GM19099 (cell line): ENCODE data around the gene DNAJC13.

Experiments
- POLR2A ChIP-seq: IDR thresholded peaks from 3 replicates; pipeline ENCODE4 v1.6.1; 2011; ENCODE audit warnings: low read depth; ENCODE audit not compliant: insufficient read length; ENCODE audit errors: extremely low read depth

The DNAJC13 gene

GRCh38 chr3:132521901-132522300 is 104.6 kb downstream of the DNAJC13 start:
- TF ChIP-seq POLR2A, result no peak

GRCh38 chr3:132522353-132522752 is 105.1 kb downstream of the DNAJC13 start:
- TF ChIP-seq POLR2A, result no peak

GRCh38 chr3:132530624-132531023 is 113.3 kb downstream of the DNAJC13 start:
- TF ChIP-seq POLR2A, result no peak

- no peak for TF ChIP-seq POLR2A
These were observed 118.5 kb downstream of the DNAJC13 start for GRCh38 chr3:132535575-132536441.

- no peak for TF ChIP-seq POLR2A
These were observed 119.3 kb downstream of the DNAJC13 start for GRCh38 chr3:132536442-132537153.

GRCh38 chr3:132537297-132537696 is 120.0 kb downstream of the DNAJC13 start:
- no peak for TF ChIP-seq POLR2A

- TF ChIP-seq POLR2A, result no peak
These were observed 120.8 kb downstream of the DNAJC13 start for GRCh38 chr3:132538072-132538471.

GRCh38 chr3:132539681-132540080 is 122.4 kb downstream of the DNAJC13 start:
- no peak for TF ChIP-seq POLR2A

GRCh38 chr3:132542577-132542976 is 125.3 kb downstream of the DNAJC13 start:
- TF ChIP-seq POLR2A, result no peak

- TF ChIP-seq POLR2A, result no peak
These were observed 125.9 kb downstream of the DNAJC13 start for GRCh38 chr3:132543011-132543739.

GRCh38 chr3:132544130-132544529 is 126.8 kb downstream of the DNAJC13 start:
- no peak for TF ChIP-seq POLR2A

- no peak for TF ChIP-seq POLR2A
These were observed 128.2 kb downstream of the DNAJC13 start for GRCh38 chr3:132545471-132545870.

- no peak for TF ChIP-seq POLR2A
These were observed 131.9 kb downstream of the DNAJC13 start for GRCh38 chr3:132549169-132549568.

- TF ChIP-seq POLR2A, result no peak
These were observed 132.7 kb downstream of the DNAJC13 start for GRCh38 chr3:132549890-132550578.

- no peak for TF ChIP-seq POLR2A
These were observed 133.4 kb downstream of the DNAJC13 start for GRCh38 chr3:132550579-132551305.

- no peak for TF ChIP-seq POLR2A
These were observed 136.5 kb downstream of the DNAJC13 start for GRCh38 chr3:132553826-132554225.
